Measurements from ENCODE around the gene LRBA.
"Not testable (repeated sequence)": the region's sequence is repeated elsewhere in the genome, so short reads cannot be mapped to it uniquely, and the experiment has no call there.

Gene LRBA

DNA sequence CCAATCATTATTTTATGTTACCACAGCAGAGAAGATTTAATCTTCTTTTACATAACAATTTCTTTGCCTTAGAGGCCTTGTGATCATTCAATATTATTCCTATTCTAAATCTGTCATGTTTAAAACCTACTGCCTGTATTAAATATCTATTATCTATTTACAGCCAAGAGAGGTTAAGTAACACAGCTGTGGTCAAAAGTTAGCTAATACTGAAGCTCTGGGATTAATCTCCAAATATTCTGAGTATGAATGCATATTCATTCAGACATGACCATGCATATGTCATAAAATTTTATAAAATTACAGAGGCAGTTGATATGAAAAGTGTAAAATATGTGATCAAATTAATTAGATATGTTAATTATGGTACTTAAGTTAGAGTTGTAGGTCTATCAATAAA is 621.0 kb downstream of the LRBA start:
- TF ChIP-seq, protein P1, sequence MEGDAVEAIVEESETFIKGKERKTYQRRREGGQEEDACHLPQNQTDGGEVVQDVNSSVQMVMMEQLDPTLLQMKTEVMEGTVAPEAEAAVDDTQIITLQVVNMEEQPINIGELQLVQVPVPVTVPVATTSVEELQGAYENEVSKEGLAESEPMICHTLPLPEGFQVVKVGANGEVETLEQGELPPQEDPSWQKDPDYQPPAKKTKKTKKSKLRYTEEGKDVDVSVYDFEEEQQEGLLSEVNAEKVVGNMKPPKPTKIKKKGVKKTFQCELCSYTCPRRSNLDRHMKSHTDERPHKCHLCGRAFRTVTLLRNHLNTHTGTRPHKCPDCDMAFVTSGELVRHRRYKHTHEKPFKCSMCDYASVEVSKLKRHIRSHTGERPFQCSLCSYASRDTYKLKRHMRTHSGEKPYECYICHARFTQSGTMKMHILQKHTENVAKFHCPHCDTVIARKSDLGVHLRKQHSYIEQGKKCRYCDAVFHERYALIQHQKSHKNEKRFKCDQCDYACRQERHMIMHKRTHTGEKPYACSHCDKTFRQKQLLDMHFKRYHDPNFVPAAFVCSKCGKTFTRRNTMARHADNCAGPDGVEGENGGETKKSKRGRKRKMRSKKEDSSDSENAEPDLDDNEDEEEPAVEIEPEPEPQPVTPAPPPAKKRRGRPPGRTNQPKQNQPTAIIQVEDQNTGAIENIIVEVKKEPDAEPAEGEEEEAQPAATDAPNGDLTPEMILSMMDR (IDR thresholded peaks at IDR 0.05; ENCODE audit: low read depth, low read length, missing control alignments) = no peak
- no peak overlapping the region for H3K4me3 ChIP-seq (replicated peaks; ENCODE audit: low read depth, low read length)
- no peak for DNase-seq (ENCODE audit: extremely low read depth, low read depth)

DNA sequence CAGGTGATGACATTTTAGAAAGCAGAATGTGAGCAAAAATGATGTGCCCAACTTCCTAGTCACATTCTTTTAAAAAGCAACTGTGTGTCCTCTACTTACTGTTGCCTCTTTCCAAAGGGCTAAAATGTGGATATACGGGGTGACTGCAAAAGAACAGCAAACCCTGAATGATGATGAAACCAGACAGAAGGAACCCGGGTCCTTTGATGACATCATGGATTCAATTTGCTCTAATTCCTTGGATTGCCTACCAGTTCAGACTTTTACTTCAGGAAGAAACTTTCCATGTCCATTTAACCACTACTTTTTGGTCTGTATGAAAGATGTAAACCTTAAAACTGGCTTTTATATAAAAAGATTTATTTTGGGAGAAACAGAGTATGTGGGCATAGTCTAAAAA is 624.0 kb downstream of the LRBA start:
- no peak for DNase-seq (ENCODE audit: extremely low read depth, low read depth)
- TF ChIP-seq, protein P1 (IDR thresholded peaks at IDR 0.05; ENCODE audit: low read depth, low read length, missing control alignments) = no peak
- no peak overlapping the region for H3K4me3 ChIP-seq (replicated peaks; ENCODE audit: low read depth, low read length)

DNA sequence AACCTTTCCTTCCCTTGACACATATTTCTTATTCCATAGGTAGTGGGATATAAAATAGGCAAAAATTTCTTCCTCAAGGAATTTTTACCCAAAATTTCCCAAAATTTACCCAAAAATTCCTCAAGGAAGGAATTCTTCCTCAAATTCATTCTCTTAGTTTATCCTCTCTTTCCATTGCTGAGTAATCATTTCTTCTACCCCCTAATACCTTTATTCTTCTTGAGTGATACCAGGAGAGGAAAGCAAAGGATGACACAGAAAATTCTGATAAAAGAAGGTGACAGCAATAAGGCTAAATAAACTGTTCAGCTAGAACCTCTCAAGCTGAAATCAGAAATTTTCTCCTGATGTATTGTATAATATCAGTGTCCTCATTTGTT is 624.6 kb downstream of the LRBA start:
- no peak for DNase-seq (ENCODE audit: extremely low read depth, low read depth)
- TF ChIP-seq, protein P1 (IDR thresholded peaks at IDR 0.05; ENCODE audit: low read depth, low read length, missing control alignments) = no peak

DNA sequence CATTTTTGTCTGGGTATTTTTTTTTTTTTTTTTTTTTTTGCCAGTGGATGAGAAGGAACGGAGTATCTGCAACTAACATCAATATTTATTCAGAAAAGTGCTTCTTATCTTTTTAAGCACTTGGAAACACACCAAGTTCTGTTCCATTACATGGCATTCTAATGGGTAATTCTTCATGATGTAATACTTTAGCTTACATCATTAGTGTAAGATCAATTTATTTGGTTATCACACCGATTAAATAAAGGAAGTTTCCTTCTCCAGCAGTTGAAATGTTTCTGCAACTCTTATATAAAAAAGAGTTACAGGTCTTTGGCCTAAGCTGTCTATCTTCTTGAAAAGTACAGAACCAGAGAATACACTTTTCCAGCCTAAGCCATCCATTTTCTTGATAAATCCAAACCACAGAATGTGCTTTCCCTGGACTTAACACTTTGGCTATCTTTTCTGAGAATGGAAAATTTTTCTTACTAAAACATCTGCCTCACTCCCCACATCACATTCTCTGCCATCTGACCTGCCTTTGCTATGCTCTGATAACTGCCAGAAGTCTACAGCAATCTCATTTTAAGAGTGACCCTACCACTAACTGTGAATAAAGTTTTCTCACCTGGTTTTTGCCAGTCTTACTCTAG is 625.1 kb downstream of the LRBA start:
- no peak for DNase-seq (ENCODE audit: extremely low read depth, low read depth)
- TF ChIP-seq, protein P1 (IDR thresholded peaks at IDR 0.05; ENCODE audit: low read depth, low read length, missing control alignments) = no peak
- H3K4me3 ChIP-seq (replicated peaks; ENCODE audit: low read depth, low read length) = no peak overlapping the region

More for the DNA sequence above, 624.6 kb downstream of the LRBA start:
- H3K4me3 ChIP-seq (replicated peaks; ENCODE audit: low read depth, low read length) = no peak overlapping the region

DNA sequence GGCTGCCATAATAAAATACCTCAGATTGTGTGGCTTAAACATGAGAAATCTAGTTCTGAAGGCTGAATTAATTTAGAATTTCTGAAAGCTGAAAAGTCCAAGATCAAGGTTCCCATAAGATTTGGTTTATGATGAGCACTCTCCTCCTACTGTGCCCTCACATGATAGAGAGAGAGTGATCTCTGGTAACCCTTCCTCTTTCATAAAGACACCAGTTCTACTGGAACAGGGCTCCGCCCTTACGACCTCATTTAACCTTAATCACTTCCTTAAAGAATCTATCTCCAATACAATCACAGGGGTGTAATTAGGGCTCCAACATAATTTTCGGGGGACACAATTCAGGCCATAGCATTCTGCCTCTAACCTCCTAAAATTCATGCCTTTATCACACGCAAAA is 627.1 kb downstream of the LRBA start:
- no peak overlapping the region for H3K4me3 ChIP-seq (replicated peaks; ENCODE audit: low read depth, low read length)
- DNase-seq (ENCODE audit: extremely low read depth, low read depth) = no peak
- TF ChIP-seq, protein P1 (IDR thresholded peaks at IDR 0.05; ENCODE audit: low read depth, low read length, missing control alignments) = no peak

DNA sequence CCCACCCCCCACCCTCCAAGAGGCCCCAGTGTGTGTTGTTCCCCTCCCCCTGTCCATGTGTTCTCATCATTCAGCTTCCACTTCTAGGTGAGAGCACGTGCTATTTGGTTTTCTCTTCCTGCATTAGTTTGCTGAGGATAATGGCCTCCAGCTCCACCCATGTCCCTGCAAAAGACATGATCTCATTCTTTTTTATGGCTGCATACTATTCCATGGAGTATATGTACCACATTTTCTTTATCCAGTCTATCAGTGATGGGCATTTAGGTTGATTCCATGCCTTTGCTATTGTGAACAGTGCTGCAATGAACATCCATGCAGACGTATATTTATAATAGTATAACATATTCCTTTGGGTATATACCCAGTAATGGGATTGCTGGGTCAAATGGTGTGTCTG is 628.7 kb downstream of the LRBA start:
- DNase-seq (ENCODE audit: extremely low read depth, low read depth); H3K4me3 ChIP-seq (replicated peaks; ENCODE audit: low read depth, low read length): not testable (repeated sequence)

DNA sequence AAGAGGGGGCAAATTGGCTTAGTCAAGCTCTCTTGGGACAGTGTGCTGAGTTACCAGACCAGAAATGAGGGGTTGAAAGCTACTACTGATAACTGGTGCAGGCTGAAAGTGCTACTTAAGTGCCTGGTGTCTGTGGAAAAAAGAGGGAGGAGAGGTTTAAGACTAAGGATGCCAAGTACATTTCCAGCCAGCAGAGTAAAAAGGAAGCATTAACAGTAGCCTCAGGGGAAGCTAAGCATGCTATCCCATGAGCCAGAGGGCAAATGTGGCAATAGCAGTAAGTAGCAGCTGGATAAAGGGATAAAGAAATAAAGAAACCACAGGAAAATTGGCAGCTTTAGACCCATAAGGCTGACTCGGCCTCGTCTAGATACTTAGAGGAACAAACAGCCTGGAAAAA is 629.5 kb downstream of the LRBA start:
- DNase-seq (ENCODE audit: extremely low read depth, low read depth) = peak; percentile 76
- no peak overlapping the region for H3K4me3 ChIP-seq (replicated peaks; ENCODE audit: low read depth, low read length)
- TF ChIP-seq, protein P1 (IDR thresholded peaks at IDR 0.05; ENCODE audit: low read depth, low read length, missing control alignments) = no peak
